ENCODE results near the gene FERMT3. TPM values are rescaled to one million over a fixed set of nuclear protein-coding genes. Genes with fewer than 3 reads are reported as not detected.

Gene FERMT3
- polyA plus RNA-seq, 3 donors = 289 to 421 (median 310) TPM

- no peak overlapping the region for H3K9ac ChIP-seq (ENCODE audit: insufficient read depth, low read length, poor library complexity, severe bottlenecking)
- H4K20me1 ChIP-seq (ENCODE audit: insufficient read depth, low read length) = no peaks in the 10 kb centered on the region
- H3K27ac ChIP-seq (ENCODE audit: low read depth in 1 of 2, low read length in 2 of 2) = no peak overlapping the region
- WGBS (ENCODE audit: insufficient coverage) = 91% methylated on average over 15 of the region's 15 CpGs
- H2AFZ ChIP-seq (ENCODE audit: insufficient read depth, low read depth, low read length, poor library complexity, severe bottlenecking) = no peak overlapping the region
- TF ChIP-seq CTCF (IDR thresholded peaks at IDR 0.05) = no peak
- H3K36me3 Mint-ChIP-seq = peaks cover 11 to 32% of the 10 kb centered on the region in 2 donors
- peaks cover 0 to 8% (median 2%) of the 10 kb centered on the region in 7 donors for H3K9me3 Mint-ChIP-seq
- H3K9me3 ChIP-seq (replicated peaks in 1 of 2; ENCODE audit: control insufficient read depth in 1 of 2, insufficient read depth in 1 of 2, low read length in 2 of 2) = no peaks in the 10 kb centered on the region
- peaks cover 17% of the 10 kb centered on the region for H3K79me2 ChIP-seq (ENCODE audit: insufficient read depth, low read length)
- H3K27me3 Mint-ChIP-seq (ENCODE audit: low read depth in 3 of 3) = peaks cover 11 to 21% (median 17%) of the 10 kb centered on the region in 3 donors
- H3K4me1 ChIP-seq (ENCODE audit: control insufficient read depth in 1 of 2, insufficient read depth in 2 of 2, low read length in 2 of 2) = peaks cover 41 to 62% of the 10 kb centered on the region in 2 donors
- peaks cover 0 to 7% of the 10 kb centered on the region in 2 donors for H3K27me3 ChIP-seq (ENCODE audit: control insufficient read depth in 2 of 2, insufficient read depth in 2 of 2, low read length in 2 of 2)
- H3K4me1 Mint-ChIP-seq = peaks cover 47% of the 10 kb centered on the region
- DNase-seq = no peak
- H3K36me3 ChIP-seq (replicated peaks in 1 of 2; ENCODE audit: control insufficient read depth in 1 of 2, insufficient read depth in 2 of 2, low read length in 2 of 2) = no peaks in the 10 kb centered on the region
- no peak overlapping the region for H3K4me3 Mint-ChIP-seq
- no peak overlapping the region for H3K4me2 ChIP-seq (replicated peaks; ENCODE audit: extremely low read depth, low read length, poor library complexity, severe bottlenecking)
- peak overlapping the region in 1 of 7 donors; percentile 64 for H3K27ac Mint-ChIP-seq
- H3K4me3 ChIP-seq (replicated peaks in 1 of 3; ENCODE audit: low read depth in 2 of 3, low read length in 3 of 3) = peak overlapping the region in 1 of 3 experiments; percentile 82
- intact Hi-C loops (cut with micrococcal nuclease) = no loop called here
Measured at GRCh38 chr11:64232182-64232966, 25.9 kb downstream of the FERMT3 start.

GRCh38 chr11:64232967-64233315, 26.4 kb downstream of the FERMT3 start:
- Histone ChIP-seq H4K20me1 (ENCODE audit: insufficient read depth, low read length) (no peaks in the 10 kb centered on the region), H3K4me3 (replicated peaks in 1 of 3; ENCODE audit: low read depth in 2 of 3, low read length in 3 of 3) (no peak overlapping the region), H3K9ac (ENCODE audit: insufficient read depth, low read length, poor library complexity, severe bottlenecking) (no peak overlapping the region), H3K4me2 (replicated peaks; ENCODE audit: extremely low read depth, low read length, poor library complexity, severe bottlenecking) (no peak overlapping the region), H3K79me2 (ENCODE audit: insufficient read depth, low read length) (peaks cover 13% of the 10 kb centered on the region), H3K27me3 (ENCODE audit: control insufficient read depth in 2 of 2, insufficient read depth in 2 of 2, low read length in 2 of 2) (peaks cover 0 to 7% of the 10 kb centered on the region in 2 donors), H3K36me3 (replicated peaks in 1 of 2; ENCODE audit: control insufficient read depth in 1 of 2, insufficient read depth in 2 of 2, low read length in 2 of 2) (no peaks in the 10 kb centered on the region), H3K9me3 (replicated peaks in 1 of 2; ENCODE audit: control insufficient read depth in 1 of 2, insufficient read depth in 1 of 2, low read length in 2 of 2) (no peaks in the 10 kb centered on the region), H3K4me1 (ENCODE audit: control insufficient read depth in 1 of 2, insufficient read depth in 2 of 2, low read length in 2 of 2) (peaks cover 43 to 64% of the 10 kb centered on the region in 2 donors), H3K27ac (ENCODE audit: low read depth in 1 of 2, low read length in 2 of 2) (no peak overlapping the region), H2AFZ (ENCODE audit: insufficient read depth, low read depth, low read length, poor library complexity, severe bottlenecking) (no peak overlapping the region)
- no peak overlapping the region for H3K4me3 Mint-ChIP-seq
- peaks cover 11 to 21% (median 16%) of the 10 kb centered on the region in 3 donors for H3K27me3 Mint-ChIP-seq (ENCODE audit: low read depth in 3 of 3)
- no peak for TF ChIP-seq CTCF (IDR thresholded peaks at IDR 0.05)
- intact Hi-C loops (cut with micrococcal nuclease) = no loop called here
- 90% methylated on average over 5 of the region's 8 CpGs for WGBS (ENCODE audit: insufficient coverage)
- peaks cover 46% of the 10 kb centered on the region for H3K4me1 Mint-ChIP-seq
- H3K9me3 Mint-ChIP-seq = peaks cover 0 to 8% (median 2%) of the 10 kb centered on the region in 7 donors
- H3K27ac Mint-ChIP-seq = no peak overlapping the region
- DNase-seq = no peak
- H3K36me3 Mint-ChIP-seq = peaks cover 14 to 32% of the 10 kb centered on the region in 2 donors

All from CD14-positive monocyte (primary cell).